Liver (tissue), 9 donors: Measurements from ENCODE around the gene LMF1. TPM values are rescaled to one million over a fixed set of nuclear protein-coding genes. Genes with fewer than 3 reads are reported as not detected.

ENCODE experiments used
- DNase-seq: peaks from one replicate; pipeline ENCODE4 v3.0.0-alpha.2; 2017; ENCODE audit warnings: low spot score
- H3K27ac ChIP-seq, 2 donors: one replicate each; pipeline ENCODE4 v1.7.0; 2013; ENCODE audit warnings: inconsistent platforms in 2 of 2, low read length in 2 of 2, control low read depth in 1 of 2, low read depth in 1 of 2, mild to moderate bottlenecking in 1 of 2
- H3K27me3 ChIP-seq, 4 donors: one replicate each; pipeline versions ENCODE4 v1.6.1 to v1.7.0; 2013; ENCODE audit warnings: low read length in 3 of 4, inconsistent platforms in 1 of 4, mild to moderate bottlenecking in 1 of 4, moderate library complexity in 1 of 4; ENCODE audit not compliant: control insufficient read depth in 4 of 4, insufficient read depth in 4 of 4
- H3K36me3 ChIP-seq, 4 donors: one replicate each; pipeline versions ENCODE4 v1.6.1 to v1.7.0; 2013; ENCODE audit warnings: low read length in 3 of 4, mild to moderate bottlenecking in 3 of 4, low read depth in 1 of 4, moderate library complexity in 1 of 4; ENCODE audit not compliant: control insufficient read depth in 4 of 4, insufficient read depth in 3 of 4
- H3K4me1 ChIP-seq, 4 donors: one replicate each; pipeline versions ENCODE4 v1.6.1 to v1.7.0; 2013; ENCODE audit warnings: low read length in 3 of 4, mild to moderate bottlenecking in 3 of 4, moderate library complexity in 1 of 4; ENCODE audit not compliant: control insufficient read depth in 4 of 4, insufficient read depth in 4 of 4
- H3K4me3 ChIP-seq, 3 donors: one replicate each; pipeline versions ENCODE4 v1.6.1 to v1.7.0; 2013; ENCODE audit warnings: low read length in 3 of 3, control low read depth in 1 of 3, low read depth in 1 of 3, mild to moderate bottlenecking in 1 of 3
- H3K9ac ChIP-seq, 2 donors: one replicate each; pipeline ENCODE4 v1.7.0; 2013; ENCODE audit warnings: low read length in 2 of 2, mild to moderate bottlenecking in 2 of 2, moderate library complexity in 2 of 2, control low read depth in 1 of 2, low read depth in 1 of 2
- H3K9me3 ChIP-seq, 4 donors: one replicate each; pipeline versions ENCODE4 v1.6.1 to v1.7.0; 2013; ENCODE audit warnings: low read length in 3 of 4; ENCODE audit not compliant: control insufficient read depth in 4 of 4
- ATF3 ChIP-seq: IDR thresholded peaks from 2 replicates; pipeline ENCODE4 v1.6.1; 2016; ENCODE audit warnings: antibody characterized with exemption
- CTCF ChIP-seq: fragments of 150-350 bp; IDR thresholded peaks from 2 replicates; pipeline ENCODE4 v1.5.1; 2017; ENCODE audit warnings: improper control_type of control experiment, low read depth, low read length; ENCODE audit not compliant: missing input control
- FOXA2 ChIP-seq: IDR thresholded peaks from 2 replicates; pipeline ENCODE4 v1.6.1; 2016; ENCODE audit warnings: antibody characterized with exemption
- GABPA ChIP-seq, 2 donors: IDR thresholded peaks in 1 of 2; conservative IDR thresholded peaks in 1 of 2; 2 replicates each; pipeline ENCODE4 v1.6.1; 2016; ENCODE audit warnings: antibody characterized with exemption in 2 of 2, mild to moderate bottlenecking in 1 of 2, moderate library complexity in 1 of 2
- HNF4A ChIP-seq, 2 donors: conservative IDR thresholded peaks; 2 replicates each; pipeline ENCODE4 v1.6.1; 2016; ENCODE audit warnings: antibody characterized with exemption in 2 of 2, mild to moderate bottlenecking in 2 of 2
- HNF4G ChIP-seq: IDR thresholded peaks from 2 replicates; pipeline ENCODE4 v1.6.1; 2016; ENCODE audit warnings: antibody characterized with exemption
- JUND ChIP-seq, 2 donors: IDR thresholded peaks; 2 replicates each; pipeline ENCODE4 v1.6.1; 2016; ENCODE audit warnings: antibody characterized with exemption in 2 of 2
- MAX ChIP-seq: IDR thresholded peaks from 2 replicates; pipeline ENCODE4 v1.6.1; 2016; ENCODE audit warnings: antibody characterized with exemption
- NR2F2 ChIP-seq: IDR thresholded peaks from 2 replicates; pipeline ENCODE4 v1.6.1; 2016; ENCODE audit warnings: antibody characterized with exemption
- RXRA ChIP-seq, 2 donors: IDR thresholded peaks; 2 replicates each; pipeline ENCODE4 v1.6.1; 2017 to 2018; ENCODE audit warnings: antibody characterized with exemption in 2 of 2, mild to moderate bottlenecking in 1 of 2
- SP1 ChIP-seq: IDR thresholded peaks from 2 replicates; pipeline ENCODE4 v1.6.1; 2018; ENCODE audit warnings: antibody characterized with exemption, mild to moderate bottlenecking
- TAF1 ChIP-seq: conservative IDR thresholded peaks from 2 replicates; pipeline ENCODE4 v1.6.1; 2016; ENCODE audit warnings: antibody characterized with exemption, mild to moderate bottlenecking
- YY1 ChIP-seq: IDR thresholded peaks from 2 replicates; pipeline ENCODE4 v1.6.1; 2016; ENCODE audit warnings: antibody characterized with exemption, mild to moderate bottlenecking
- ZBTB33 ChIP-seq: IDR thresholded peaks from 2 replicates; pipeline ENCODE4 v1.6.1; 2016; ENCODE audit warnings: antibody characterized with exemption
- WGBS: extraction: QIAGEN DNeasy Blood & Tissue Kit; methylation state at CpG from one replicate; pipeline ENCODE4 v1.1.7; 2013; 5-methylcytosine and 5-hydroxymethylcytosine counted together
- polyA plus RNA-seq, 2 donors: library from polyadenylated mRNA; stranded (reverse) in 1 of 2; unstranded in 1 of 2; fragments of 200-250 nt in 1 of 2; fragments of >200 nt in 1 of 2; fragmentation: Nextera tagmentation in 1 of 2; extraction: Ambion mirVana in 1 of 2; gene quantifications; one replicate each; pipeline versions ENCODE4 v1.2.1 to v1.2.3, GENCODE V29; 2013 to 2015
- total RNA-seq, 2 donors: library from RNA; depleted of rRNA; stranded (reverse); fragments of >200 nt; gene quantifications; one replicate each; pipeline ENCODE4 v1.2.3, GENCODE V29; 2014
- donor health status: healthy.
- donor health status: healthy.
- donor health status: healthy.
- donor health status: healthy.
- donor health status: healthy.

Gene LMF1
- total and polyA plus RNA-seq, 4 donors, result 8.8 to 24.3 (median 12.6) TPM

- H3K9ac ChIP-seq, result no peak overlapping the region
- no peaks in the 10 kb centered on the region for H3K36me3 ChIP-seq
- H3K4me1 ChIP-seq, result no peaks in the 10 kb centered on the region
- H3K4me3 ChIP-seq, result no peak overlapping the region
- TF ChIP-seq YY1 (no peak), ZBTB33 (no peak), CTCF (no peak), JUND (IDR thresholded peaks at IDR 0.05) (no peak), GABPA (IDR thresholded peaks at IDR 0.05 in 1 of 2, conservative IDR thresholded peaks at IDR 0.05 in 1 of 2) (no peak), MAX (no peak), HNF4G (no peak), HNF4A (conservative IDR thresholded peaks at IDR 0.05) (no peak), NR2F2 (no peak), FOXA2 (no peak), TAF1 (no peak)
- peaks cover 0 to 13% (median 10%) of the 10 kb centered on the region in 4 donors for H3K9me3 ChIP-seq
- no peak overlapping the region for H3K27ac ChIP-seq
- 81% methylated on average over 35 of the region's 35 CpGs for WGBS
- no peak for DNase-seq
- H3K27me3 ChIP-seq, result no peaks in the 10 kb centered on the region
These were observed 138.0 kb downstream of the LMF1 start for GRCh38 chr16:832652-833336.

- Histone ChIP-seq H3K9me3 (peaks cover 0 to 13% (median 9%) of the 10 kb centered on the region in 4 donors), H3K9ac (no peak overlapping the region), H3K27ac (no peak overlapping the region), H3K4me3 (no peak overlapping the region), H3K27me3 (no peaks in the 10 kb centered on the region), H3K36me3 (no peaks in the 10 kb centered on the region), H3K4me1 (no peaks in the 10 kb centered on the region)
- no peak for DNase-seq
- TF ChIP-seq YY1, result no peak
- no peak for TF ChIP-seq GABPA (IDR thresholded peaks at IDR 0.05 in 1 of 2, conservative IDR thresholded peaks at IDR 0.05 in 1 of 2)
- TF ChIP-seq SP1, result no peak
- no peak for TF ChIP-seq NR2F2
- no peak for TF ChIP-seq ATF3
- TF ChIP-seq ZBTB33, result no peak
- TF ChIP-seq HNF4A (conservative IDR thresholded peaks at IDR 0.05), result no peak
- no peak for TF ChIP-seq CTCF
- no peak for TF ChIP-seq JUND (IDR thresholded peaks at IDR 0.05)
- no peak for TF ChIP-seq RXRA (IDR thresholded peaks at IDR 0.05)
- no peak for TF ChIP-seq MAX
- 71% methylated on average over 27 of the region's 27 CpGs for WGBS
These were observed 139.0 kb downstream of the LMF1 start for GRCh38 chr16:831571-832413.
